ENCODE data around the gene DGKB. TPM values are rescaled to one million over a fixed set of nuclear protein-coding genes. Genes with fewer than 3 reads are reported as not detected.

The DGKB gene
- total and polyA plus RNA-seq, 8 donors = 0.20 to 260 (median 3.2) TPM; not detected in 4

- Histone ChIP-seq H3K4me3 (no peak overlapping the region), H3K9me3 (no peaks in the 10 kb centered on the region), H3K4me1 (no peaks in the 10 kb centered on the region), H3K27ac (no peak overlapping the region), H3K27me3 (no peaks in the 10 kb centered on the region), H3K36me3 (no peaks in the 10 kb centered on the region)
- TF ChIP-seq EP300 (IDR thresholded peaks at IDR 0.05) (no peak), POLR2A (IDR thresholded peaks at IDR 0.05) (no peak), CTCF (IDR thresholded peaks at IDR 0.05) (no peak), POLR2AphosphoS5 (IDR thresholded peaks at IDR 0.05) (no peak)
- no peak for DNase-seq
- intact Hi-C loops (cut with DNase I; ENCODE audit: low total_unique reads) = no loop called here
These were observed 306.1 kb downstream of the DGKB start for GRCh38 chr7:14596421-14596820.

GRCh38 chr7:14590206-14590605 lies 312.3 kb downstream of the DGKB start:
- no peaks in the 10 kb centered on the region for H3K36me3 ChIP-seq
- intact Hi-C loops (cut with DNase I; ENCODE audit: low total_unique reads) = no loop called here
- peaks cover 0 to 14% (median 5%) of the 10 kb centered on the region in 4 donors for H3K9me3 ChIP-seq
- TF ChIP-seq EP300 (IDR thresholded peaks at IDR 0.05) = no peak
- TF ChIP-seq POLR2AphosphoS5 (IDR thresholded peaks at IDR 0.05) = no peak
- no peaks in the 10 kb centered on the region for H3K4me1 ChIP-seq
- no peak overlapping the region for H3K4me3 ChIP-seq
- WGBS, 5 donors = 80 to 85% (median 83%) methylated on average over 3 of the region's 3 CpGs
- no peaks in the 10 kb centered on the region for H3K27me3 ChIP-seq
- H3K27ac ChIP-seq = no peak overlapping the region
- DNase-seq = no peak

GRCh38 chr7:14585232-14585631 lies 317.3 kb downstream of the DGKB start:
- intact Hi-C loops (cut with DNase I; ENCODE audit: low total_unique reads) = no loop called here
- no peaks in the 10 kb centered on the region for H3K36me3 ChIP-seq
- no peak overlapping the region for H3K27ac ChIP-seq
- DNase-seq = no peak
- no peak overlapping the region for H3K4me3 ChIP-seq
- WGBS, 5 donors = 71 to 81% (median 75%) methylated on average over 2 of the region's 2 CpGs
- TF ChIP-seq EP300 (IDR thresholded peaks at IDR 0.05) (no peak), CTCF (IDR thresholded peaks at IDR 0.05) (no peak), POLR2AphosphoS5 (IDR thresholded peaks at IDR 0.05) (no peak), POLR2A (IDR thresholded peaks at IDR 0.05) (no peak)
- no peaks in the 10 kb centered on the region for H3K27me3 ChIP-seq
- peaks cover 0 to 20% (median 11%) of the 10 kb centered on the region in 4 donors for H3K9me3 ChIP-seq
- H3K4me1 ChIP-seq = no peaks in the 10 kb centered on the region

GRCh38 chr7:14583518-14583917 lies 319.0 kb downstream of the DGKB start:
- peaks cover 0 to 20% (median 11%) of the 10 kb centered on the region in 4 donors for H3K9me3 ChIP-seq
- no peak for TF ChIP-seq CTCF (IDR thresholded peaks at IDR 0.05)
- TF ChIP-seq POLR2A (IDR thresholded peaks at IDR 0.05) = no peak
- TF ChIP-seq EP300 (IDR thresholded peaks at IDR 0.05) = no peak
- TF ChIP-seq POLR2AphosphoS5 (IDR thresholded peaks at IDR 0.05) = no peak
- H3K4me3 ChIP-seq = no peak overlapping the region
- H3K27me3 ChIP-seq = no peaks in the 10 kb centered on the region
- DNase-seq = no peak
- H3K36me3 ChIP-seq = no peaks in the 10 kb centered on the region
- H3K27ac ChIP-seq = no peak overlapping the region
- H3K4me1 ChIP-seq = no peaks in the 10 kb centered on the region
- intact Hi-C loops (cut with DNase I; ENCODE audit: low total_unique reads) = no loop called here

GRCh38 chr7:14582010-14582409 lies 320.5 kb downstream of the DGKB start:
- 35 to 60% (median 35%) methylated on average over 4 of the region's 4 CpGs for WGBS, 5 donors
- no peak for TF ChIP-seq CTCF (IDR thresholded peaks at IDR 0.05)
- no peak for TF ChIP-seq POLR2A (IDR thresholded peaks at IDR 0.05)
- no peak for TF ChIP-seq EP300 (IDR thresholded peaks at IDR 0.05)
- no peak for TF ChIP-seq POLR2AphosphoS5 (IDR thresholded peaks at IDR 0.05)
- H3K4me3 ChIP-seq = no peak overlapping the region
- no peak overlapping the region for H3K27ac ChIP-seq
- no peaks in the 10 kb centered on the region for H3K36me3 ChIP-seq
- intact Hi-C loops (cut with DNase I; ENCODE audit: low total_unique reads) = no loop called here
- no peaks in the 10 kb centered on the region for H3K27me3 ChIP-seq
- no peaks in the 10 kb centered on the region for H3K4me1 ChIP-seq
- H3K9me3 ChIP-seq = peaks cover 0 to 20% (median 11%) of the 10 kb centered on the region in 4 donors
- no peak for DNase-seq

Data from stomach (tissue), 9 donors.